ENCODE measurements around the gene BANP. TPM values are rescaled to one million over a fixed set of nuclear protein-coding genes. Genes with fewer than 3 reads are reported as not detected.
"Not testable (repeated sequence)": the region's sequence is repeated elsewhere in the genome, so short reads cannot be mapped to it uniquely, and the experiment has no call there.

Gene BANP, protein sequence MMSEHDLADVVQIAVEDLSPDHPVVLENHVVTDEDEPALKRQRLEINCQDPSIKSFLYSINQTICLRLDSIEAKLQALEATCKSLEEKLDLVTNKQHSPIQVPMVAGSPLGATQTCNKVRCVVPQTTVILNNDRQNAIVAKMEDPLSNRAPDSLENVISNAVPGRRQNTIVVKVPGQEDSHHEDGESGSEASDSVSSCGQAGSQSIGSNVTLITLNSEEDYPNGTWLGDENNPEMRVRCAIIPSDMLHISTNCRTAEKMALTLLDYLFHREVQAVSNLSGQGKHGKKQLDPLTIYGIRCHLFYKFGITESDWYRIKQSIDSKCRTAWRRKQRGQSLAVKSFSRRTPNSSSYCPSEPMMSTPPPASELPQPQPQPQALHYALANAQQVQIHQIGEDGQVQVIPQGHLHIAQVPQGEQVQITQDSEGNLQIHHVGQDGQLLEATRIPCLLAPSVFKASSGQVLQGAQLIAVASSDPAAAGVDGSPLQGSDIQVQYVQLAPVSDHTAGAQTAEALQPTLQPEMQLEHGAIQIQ
- 10 to 100 TPM; 18.9 to 33.6 (median 28.2) TPM for total RNA-seq

DNA sequence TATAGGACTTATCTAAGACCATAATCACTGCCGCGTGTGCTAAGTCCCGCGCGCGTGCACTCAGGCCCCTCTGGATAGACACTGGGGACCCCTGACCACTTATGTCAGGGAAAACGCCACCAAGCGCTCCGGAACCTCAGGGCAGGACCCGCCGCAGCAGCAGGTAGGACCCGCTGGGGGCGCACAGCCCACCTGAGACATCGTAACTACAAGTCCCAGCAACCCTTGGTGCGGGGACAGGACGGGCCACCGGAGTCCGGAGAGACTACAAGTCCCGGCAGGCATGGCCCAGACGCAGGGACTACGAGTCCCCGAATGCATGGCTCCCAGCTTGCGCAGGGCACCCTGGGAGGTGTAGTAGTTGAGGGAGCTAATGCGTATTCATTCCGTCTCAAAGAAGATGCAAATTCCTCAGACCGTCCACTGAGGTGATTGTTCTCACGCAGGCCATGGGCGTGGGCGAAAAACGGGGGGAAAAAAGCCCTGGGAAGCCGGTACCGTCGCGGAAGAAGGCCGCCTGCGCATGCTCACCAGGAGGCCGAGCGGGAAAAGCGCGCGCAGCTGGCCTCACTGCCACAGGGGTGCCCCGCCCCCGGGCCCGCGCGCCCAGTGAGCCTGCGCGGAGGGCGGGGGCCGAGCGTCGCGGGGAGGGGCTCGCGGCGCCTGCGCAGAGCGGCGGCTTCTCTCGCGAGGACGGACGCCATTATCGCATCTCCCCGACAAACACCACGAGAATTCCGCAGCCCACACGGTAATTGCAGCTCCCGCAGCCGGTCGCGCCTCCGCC is at the start of gene BANP:
Gene BANP, plus strand, starts transcription at position 670 of the 787 bp plus-strand sequence. CDS start 23,682 bp downstream, outside the sequence.
- H3K27me3 ChIP-seq, result no peaks in the 10 kb centered on the region
- under 1% methylated on average over 24 of the region's 73 CpGs for WGBS
- H3K27ac ChIP-seq (replicated peaks in 1 of 4), result peak within 1 kb of the TSS; percentile 95 to 99 (median 98)
- peaks cover 0 to 17% (median 7%) of the 10 kb centered on the region in 4 donors for H3K36me3 ChIP-seq
- H3K9me3 ChIP-seq, result no peaks in the 10 kb centered on the region
- peak within 1 kb of the TSS; percentile 92 to 98 (median 94) for H3K4me3 ChIP-seq
- intact Hi-C loops (cut with DNase I), result no loop called here
- DNase-seq (ENCODE audit: extremely low spot score), result peak; percentile 98
- TF ChIP-seq, protein P1, sequence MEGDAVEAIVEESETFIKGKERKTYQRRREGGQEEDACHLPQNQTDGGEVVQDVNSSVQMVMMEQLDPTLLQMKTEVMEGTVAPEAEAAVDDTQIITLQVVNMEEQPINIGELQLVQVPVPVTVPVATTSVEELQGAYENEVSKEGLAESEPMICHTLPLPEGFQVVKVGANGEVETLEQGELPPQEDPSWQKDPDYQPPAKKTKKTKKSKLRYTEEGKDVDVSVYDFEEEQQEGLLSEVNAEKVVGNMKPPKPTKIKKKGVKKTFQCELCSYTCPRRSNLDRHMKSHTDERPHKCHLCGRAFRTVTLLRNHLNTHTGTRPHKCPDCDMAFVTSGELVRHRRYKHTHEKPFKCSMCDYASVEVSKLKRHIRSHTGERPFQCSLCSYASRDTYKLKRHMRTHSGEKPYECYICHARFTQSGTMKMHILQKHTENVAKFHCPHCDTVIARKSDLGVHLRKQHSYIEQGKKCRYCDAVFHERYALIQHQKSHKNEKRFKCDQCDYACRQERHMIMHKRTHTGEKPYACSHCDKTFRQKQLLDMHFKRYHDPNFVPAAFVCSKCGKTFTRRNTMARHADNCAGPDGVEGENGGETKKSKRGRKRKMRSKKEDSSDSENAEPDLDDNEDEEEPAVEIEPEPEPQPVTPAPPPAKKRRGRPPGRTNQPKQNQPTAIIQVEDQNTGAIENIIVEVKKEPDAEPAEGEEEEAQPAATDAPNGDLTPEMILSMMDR (IDR thresholded peaks at IDR 0.05), result peak in 2 of 3 experiments; percentile 36 to 51
- TF ChIP-seq POLR2AphosphoS5 (IDR thresholded peaks at IDR 0.05), result peak; percentile 86 to 89
- no peak for TF ChIP-seq POLR2A (IDR thresholded peaks at IDR 0.05; ENCODE audit: low read depth)
- TF ChIP-seq EP300 (IDR thresholded peaks at IDR 0.05), result no peak
- H3K4me1 ChIP-seq, result peaks cover 43 to 49% (median 45%) of the 10 kb centered on the region in 4 donors

DNA sequence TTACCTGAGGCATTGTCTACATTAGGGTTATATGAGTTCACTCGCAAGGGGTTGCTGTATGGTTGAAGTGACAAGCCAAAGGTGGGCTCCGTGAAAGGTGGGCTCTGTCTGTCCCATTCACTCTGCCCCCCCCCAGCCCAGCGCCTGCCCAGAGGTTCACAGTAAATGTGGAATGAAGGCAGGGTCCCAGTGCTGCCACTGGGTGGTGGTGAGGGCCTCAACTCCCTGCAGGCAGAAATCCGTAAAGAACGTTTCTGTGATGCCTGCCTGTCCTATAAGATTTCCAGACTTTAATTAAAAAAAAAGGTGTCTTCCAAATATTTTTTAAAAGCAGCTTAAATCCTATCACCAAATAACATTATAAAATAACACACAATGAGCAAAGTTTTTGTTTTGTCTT is 46.3 kb upstream of the BANP start:
- H3K9me3 ChIP-seq; intact Hi-C loops (cut with DNase I); H3K4me3 ChIP-seq; H3K36me3 ChIP-seq; DNase-seq (ENCODE audit: extremely low spot score); H3K27ac ChIP-seq (replicated peaks in 1 of 4); H3K4me1 ChIP-seq: not testable (repeated sequence)
- peaks cover 0 to 42% (median 0%) of the 10 kb centered on the region in 4 donors for H3K27me3 ChIP-seq
- WGBS, result 77% methylated on average over 3 of the region's 5 CpGs

DNA sequence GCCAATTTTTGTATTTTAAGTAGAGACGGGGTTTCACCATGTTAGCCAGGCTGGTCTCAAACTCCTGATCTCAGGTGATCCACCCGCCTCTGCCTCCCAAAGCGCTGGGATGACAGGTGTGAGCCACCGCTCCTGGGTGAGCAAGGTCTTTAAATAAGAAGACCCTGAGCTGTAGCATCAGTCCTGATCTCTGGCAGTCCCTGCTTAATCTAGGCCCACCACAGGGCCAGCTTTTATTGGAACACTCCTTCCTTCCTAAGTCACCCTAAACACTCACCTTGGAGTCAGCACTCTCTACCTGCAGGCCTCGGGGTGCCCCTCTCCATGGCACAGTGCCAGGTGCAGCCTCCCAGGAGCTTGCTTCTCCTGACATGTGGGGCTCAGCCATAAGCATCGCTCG is 45.7 kb upstream of the BANP start:
- H3K4me3 ChIP-seq; H3K9me3 ChIP-seq; H3K4me1 ChIP-seq; H3K27ac ChIP-seq (replicated peaks in 1 of 4); H3K36me3 ChIP-seq; DNase-seq (ENCODE audit: extremely low spot score); intact Hi-C loops (cut with DNase I): not testable (repeated sequence)
- WGBS, result 87% methylated on average over 4 of the region's 7 CpGs
- peaks cover 0 to 38% (median 0%) of the 10 kb centered on the region in 4 donors for H3K27me3 ChIP-seq

DNA sequence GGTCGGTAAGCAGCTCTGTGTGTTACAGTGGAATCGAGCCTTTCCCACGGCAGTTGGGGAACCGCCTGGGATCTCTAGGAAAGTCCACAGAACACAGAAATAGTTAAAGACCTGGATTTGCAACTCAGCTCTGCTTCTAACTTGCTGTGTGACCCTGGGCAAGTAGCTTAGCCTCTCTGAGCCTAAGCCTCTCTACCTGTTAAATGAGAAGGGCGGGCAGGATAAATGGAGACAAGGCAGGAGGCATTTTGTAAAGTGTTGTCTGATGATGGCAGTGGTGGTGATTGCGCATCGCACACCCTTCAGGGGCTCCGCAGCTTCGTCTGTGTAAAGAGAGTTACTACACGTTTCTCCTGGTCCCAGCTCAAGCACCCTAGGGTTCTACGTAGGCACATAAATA is 43.1 kb upstream of the BANP start:
- H3K4me3 ChIP-seq; H3K27ac ChIP-seq (replicated peaks in 1 of 4); DNase-seq (ENCODE audit: extremely low spot score); H3K9me3 ChIP-seq; intact Hi-C loops (cut with DNase I); H3K36me3 ChIP-seq: not testable (repeated sequence)
- Histone ChIP-seq H3K4me1 (peaks cover 4 to 16% (median 14%) of the 10 kb centered on the region in 4 donors), H3K27me3 (peaks cover 0 to 37% (median 0%) of the 10 kb centered on the region in 4 donors)
- 88% methylated on average over 11 of the region's 11 CpGs for WGBS

DNA sequence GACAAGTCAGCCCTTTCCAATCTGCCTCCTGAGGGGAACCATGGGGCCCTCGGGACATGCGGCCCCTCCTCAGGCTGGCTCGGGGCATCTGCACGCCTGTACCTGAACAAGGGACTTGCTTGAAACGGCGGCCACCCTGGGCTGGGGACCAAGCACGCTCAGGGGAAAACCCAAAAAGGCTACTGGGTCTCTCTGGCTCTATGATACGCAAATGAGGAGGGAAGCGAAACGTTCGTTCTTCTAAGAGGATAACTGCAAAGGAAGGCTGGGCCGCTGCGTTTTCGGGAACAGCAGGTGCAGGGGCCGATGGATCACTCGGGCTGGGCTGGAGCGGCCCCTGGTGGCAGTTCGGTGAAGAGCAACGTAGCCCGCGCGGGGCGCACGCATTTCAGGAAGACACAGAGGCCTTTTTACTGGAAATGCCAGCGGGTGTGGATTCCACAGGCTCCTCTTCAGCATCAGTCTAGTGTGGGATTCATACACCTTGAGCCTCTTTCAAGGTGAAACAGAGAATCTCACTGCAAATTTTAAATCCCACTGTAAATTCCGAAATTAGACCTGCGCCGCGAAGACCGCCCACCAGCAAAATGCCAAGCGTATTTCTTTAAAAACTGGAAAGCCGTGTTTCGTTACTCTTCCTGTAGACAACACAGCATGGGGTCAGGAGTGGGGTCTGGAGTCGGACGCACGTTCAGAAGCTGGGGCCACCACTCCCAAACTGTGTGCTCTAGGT is 41.9 kb upstream of the BANP start:
- H3K9me3 ChIP-seq; H3K27ac ChIP-seq (replicated peaks in 1 of 4); H3K36me3 ChIP-seq; intact Hi-C loops (cut with DNase I); H3K4me3 ChIP-seq; DNase-seq (ENCODE audit: extremely low spot score): not testable (repeated sequence)
- Histone ChIP-seq H3K27me3 (peaks cover 0 to 49% (median 0%) of the 10 kb centered on the region in 4 donors), H3K4me1 (peaks cover 4 to 16% (median 14%) of the 10 kb centered on the region in 4 donors)
- TF ChIP-seq, protein P1 (IDR thresholded peaks at IDR 0.05), result peak; percentile 83 to 93 (median 89)
- WGBS, result 38% methylated on average over 26 of the region's 36 CpGs

Data from esophagus muscularis mucosa (tissue), 4 donors.